Measurements from ENCODE around the gene RBM25.
A peak's percentile ranks its signal among the peaks of the same experiment; 100 is the strongest.
"Not testable (repeated sequence)": the region's sequence is repeated elsewhere in the genome, so short reads cannot be mapped to it uniquely, and the experiment has no call there.

The RBM25 gene

GRCh38 chr14:73036706-73037450 lies 21.5 kb upstream of the RBM25 start:
- H3K27me3 ChIP-seq (ENCODE audit: insufficient read depth, low read length); H3K4me1 ChIP-seq (ENCODE audit: insufficient read depth, low read length); H3K9ac ChIP-seq (ENCODE audit: low read depth, low read length); H3K4me3 ChIP-seq (ENCODE audit: low read length); H3K36me3 ChIP-seq (ENCODE audit: insufficient read depth, low read depth, low read length); H3K9me3 ChIP-seq (ENCODE audit: insufficient read depth, low read depth, low read length); H3K27ac ChIP-seq (ENCODE audit: low read length): not testable (repeated sequence)

- Histone ChIP-seq H3K36me3 (ENCODE audit: insufficient read depth, low read depth, low read length) (no peaks in the 10 kb centered on the region), H3K27ac (ENCODE audit: low read length) (no peak overlapping the region), H3K27me3 (ENCODE audit: insufficient read depth, low read length) (no peaks in the 10 kb centered on the region), H3K9ac (ENCODE audit: low read depth, low read length) (no peak overlapping the region), H3K4me3 (ENCODE audit: low read length) (no peak overlapping the region), H3K4me1 (ENCODE audit: insufficient read depth, low read length) (no peaks in the 10 kb centered on the region), H3K9me3 (ENCODE audit: insufficient read depth, low read depth, low read length) (no peaks in the 10 kb centered on the region)
These were observed 10.5 kb upstream of the RBM25 start for GRCh38 chr14:73047808-73048207.

GRCh38 chr14:73049428-73049827 lies 8.9 kb upstream of the RBM25 start:
- Histone ChIP-seq H3K27me3 (ENCODE audit: insufficient read depth, low read length) (no peaks in the 10 kb centered on the region), H3K27ac (ENCODE audit: low read length) (no peak overlapping the region), H3K9ac (ENCODE audit: low read depth, low read length) (no peak overlapping the region), H3K36me3 (ENCODE audit: insufficient read depth, low read depth, low read length) (no peaks in the 10 kb centered on the region), H3K9me3 (ENCODE audit: insufficient read depth, low read depth, low read length) (no peaks in the 10 kb centered on the region), H3K4me3 (ENCODE audit: low read length) (no peak overlapping the region), H3K4me1 (ENCODE audit: insufficient read depth, low read length) (no peaks in the 10 kb centered on the region)

- Histone ChIP-seq H3K27me3 (ENCODE audit: insufficient read depth, low read length) (no peaks in the 10 kb centered on the region), H3K9ac (ENCODE audit: low read depth, low read length) (no peak overlapping the region), H3K4me1 (ENCODE audit: insufficient read depth, low read length) (peaks cover 4% of the 10 kb centered on the region; the same call in 1 of the 2 replicates), H3K9me3 (ENCODE audit: insufficient read depth, low read depth, low read length) (no peaks in the 10 kb centered on the region), H3K4me3 (ENCODE audit: low read length) (no peak overlapping the region), H3K36me3 (ENCODE audit: insufficient read depth, low read depth, low read length) (no peaks in the 10 kb centered on the region), H3K27ac (ENCODE audit: low read length) (no peak overlapping the region)
These were observed 3.1 kb upstream of the RBM25 start for GRCh38 chr14:73055251-73055650.

- H3K27me3 ChIP-seq (ENCODE audit: insufficient read depth, low read length) = no peaks in the 10 kb centered on the region
- H3K9me3 ChIP-seq (ENCODE audit: insufficient read depth, low read depth, low read length) = no peaks in the 10 kb centered on the region
These were observed 450 bp upstream of the RBM25 start for GRCh38 chr14:73057944-73058223.

GRCh38 chr14:73058922-73059673 lies 764 bp downstream of the RBM25 start:
- peaks cover 16% of the 10 kb centered on the region; the same call in 1 of the 2 replicates for H3K36me3 ChIP-seq (ENCODE audit: insufficient read depth, low read depth, low read length)
- peak overlapping the region; percentile 35 for H3K27ac ChIP-seq (ENCODE audit: low read length)
- no peaks in the 10 kb centered on the region for H3K27me3 ChIP-seq (ENCODE audit: insufficient read depth, low read length)
- peak overlapping the region; percentile 100 for H3K4me3 ChIP-seq (ENCODE audit: low read length)
- H3K4me1 ChIP-seq (ENCODE audit: insufficient read depth, low read length) = peaks cover 4% of the 10 kb centered on the region; the same call in 1 of the 2 replicates
- peak overlapping the region; percentile 96 for H3K9ac ChIP-seq (ENCODE audit: low read depth, low read length)
- H3K9me3 ChIP-seq (ENCODE audit: insufficient read depth, low read depth, low read length) = no peaks in the 10 kb centered on the region

More at GRCh38 chr14:73057944-73058223, 450 bp upstream of the RBM25 start:
- Histone ChIP-seq H3K4me1 (ENCODE audit: insufficient read depth, low read length) (peaks cover 4% of the 10 kb centered on the region; the same call in 1 of the 2 replicates), H3K36me3 (ENCODE audit: insufficient read depth, low read depth, low read length) (peaks cover 8% of the 10 kb centered on the region; the same call in 1 of the 2 replicates), H3K9ac (ENCODE audit: low read depth, low read length) (peak overlapping the region; percentile 96), H3K4me3 (ENCODE audit: low read length) (peak overlapping the region; percentile 100), H3K27ac (ENCODE audit: low read length) (peak overlapping the region; percentile 80)

GRCh38 chr14:73069585-73069984 lies 11.3 kb downstream of the RBM25 start:
- H3K36me3 ChIP-seq (ENCODE audit: insufficient read depth, low read depth, low read length) = peaks cover 63% of the 10 kb centered on the region
- no peaks in the 10 kb centered on the region for H3K27me3 ChIP-seq (ENCODE audit: insufficient read depth, low read length)
- H3K27ac ChIP-seq (ENCODE audit: low read length) = no peak overlapping the region
- no peak overlapping the region for H3K4me3 ChIP-seq (ENCODE audit: low read length)
- peaks cover 3% of the 10 kb centered on the region; the same call in 1 of the 2 replicates for H3K4me1 ChIP-seq (ENCODE audit: insufficient read depth, low read length)
- H3K9me3 ChIP-seq (ENCODE audit: insufficient read depth, low read depth, low read length) = no peaks in the 10 kb centered on the region
- H3K9ac ChIP-seq (ENCODE audit: low read depth, low read length) = no peak overlapping the region

- no peak overlapping the region for H3K9ac ChIP-seq (ENCODE audit: low read depth, low read length)
- H3K27ac ChIP-seq (ENCODE audit: low read length) = no peak overlapping the region
- H3K4me3 ChIP-seq (ENCODE audit: low read length) = no peak overlapping the region
- no peaks in the 10 kb centered on the region for H3K27me3 ChIP-seq (ENCODE audit: insufficient read depth, low read length)
- H3K4me1 ChIP-seq (ENCODE audit: insufficient read depth, low read length) = peaks cover 7% of the 10 kb centered on the region; the same call in 1 of the 2 replicates
- no peaks in the 10 kb centered on the region for H3K9me3 ChIP-seq (ENCODE audit: insufficient read depth, low read depth, low read length)
- H3K36me3 ChIP-seq (ENCODE audit: insufficient read depth, low read depth, low read length) = peaks cover 85% of the 10 kb centered on the region
These were observed 32.7 kb downstream of the RBM25 start for GRCh38 chr14:73091044-73091443.

GRCh38 chr14:73097421-73097820 lies 39.1 kb downstream of the RBM25 start:
- Histone ChIP-seq H3K27me3 (ENCODE audit: insufficient read depth, low read length) (no peaks in the 10 kb centered on the region), H3K9ac (ENCODE audit: low read depth, low read length) (no peak overlapping the region), H3K4me3 (ENCODE audit: low read length) (no peak overlapping the region), H3K4me1 (ENCODE audit: insufficient read depth, low read length) (peaks cover 9% of the 10 kb centered on the region; the same call in 1 of the 2 replicates), H3K27ac (ENCODE audit: low read length) (no peak overlapping the region), H3K9me3 (ENCODE audit: insufficient read depth, low read depth, low read length) (no peaks in the 10 kb centered on the region), H3K36me3 (ENCODE audit: insufficient read depth, low read depth, low read length) (peaks cover 87% of the 10 kb centered on the region)

- no peak overlapping the region for H3K4me3 ChIP-seq (ENCODE audit: low read length)
- peaks cover 97% of the 10 kb centered on the region for H3K36me3 ChIP-seq (ENCODE audit: insufficient read depth, low read depth, low read length)
- no peak overlapping the region for H3K27ac ChIP-seq (ENCODE audit: low read length)
- peaks cover 2% of the 10 kb centered on the region; the same call in 1 of the 2 replicates for H3K4me1 ChIP-seq (ENCODE audit: insufficient read depth, low read length)
- H3K9ac ChIP-seq (ENCODE audit: low read depth, low read length) = no peak overlapping the region
- H3K27me3 ChIP-seq (ENCODE audit: insufficient read depth, low read length) = no peaks in the 10 kb centered on the region
- H3K9me3 ChIP-seq (ENCODE audit: insufficient read depth, low read depth, low read length) = no peaks in the 10 kb centered on the region
These were observed 42.0 kb downstream of the RBM25 start for GRCh38 chr14:73100334-73100733.

GRCh38 chr14:73102806-73103497 lies 44.6 kb downstream of the RBM25 start:
- Histone ChIP-seq H3K36me3 (ENCODE audit: insufficient read depth, low read depth, low read length) (peaks cover 100% of the 10 kb centered on the region), H3K27me3 (ENCODE audit: insufficient read depth, low read length) (no peaks in the 10 kb centered on the region), H3K4me1 (ENCODE audit: insufficient read depth, low read length) (no peaks in the 10 kb centered on the region), H3K9ac (ENCODE audit: low read depth, low read length) (no peak overlapping the region), H3K27ac (ENCODE audit: low read length) (no peak overlapping the region), H3K9me3 (ENCODE audit: insufficient read depth, low read depth, low read length) (no peaks in the 10 kb centered on the region), H3K4me3 (ENCODE audit: low read length) (no peak overlapping the region)
